Measurements from ENCODE around the gene TNNT3. TPM values are rescaled to one million over a fixed set of nuclear protein-coding genes. Genes with fewer than 3 reads are reported as not detected.

TNNT3 gene
- total RNA-seq (2022; extraction: Qiagen RNA extraction; ENCODE audit: low read depth): 0.13 to 0.16 TPM (median 0.14 TPM) in 3 of 5 replicates, not detected in the others

GRCh38 chr11:1919391-1920127, at the start of gene TNNT3:
TNNT3 (plus strand) TSS chr11:1919703; CDS start chr11:1922875, 3,172 bp downstream.

GRCh38 chr11:1891831-1892115, 27.7 kb upstream of the TNNT3 start, which contains the start of gene PRR33:
PRR33 (minus strand) TSS chr11:1891895; CDS start chr11:1890584, 1,311 bp downstream.

GRCh38 chr11:1946812-1947484, 27.4 kb downstream of the TNNT3 start, which contains the start of gene MRPL23:
MRPL23 (plus strand) TSS chr11:1947332; CDS start chr11:1947363, 31 bp downstream.

Other genes with a start within 250 kb of the TNNT3 start
- gene KRTAP5-6, start 222.5 kb upstream of the TNNT3 start, total RNA-seq (2022; extraction: Qiagen RNA extraction; ENCODE audit: low read depth): not detected in 5 replicates
- gene IFITM10, start 169.1 kb upstream of the TNNT3 start, total RNA-seq (2022; extraction: Qiagen RNA extraction; ENCODE audit: low read depth): 0.96 to 2.1 TPM (median 1.2 TPM) in 5 replicates
- gene CTSD, start 155.8 kb upstream of the TNNT3 start, total RNA-seq (2022; extraction: Qiagen RNA extraction; ENCODE audit: low read depth): 357 to 564 TPM (median 482 TPM) in 5 replicates
- 0.21 to 1.00 TPM (median 0.36 TPM) in 5 replicates for gene SYT8, start 84.7 kb upstream of the TNNT3 start, total RNA-seq (2022; extraction: Qiagen RNA extraction; ENCODE audit: low read depth)
- 0.39 TPM in 1 of 5 replicates, not detected in the others for gene TNNI2, start 80.7 kb upstream of the TNNT3 start, total RNA-seq (2022; extraction: Qiagen RNA extraction; ENCODE audit: low read depth)
- gene LSP1, start 66.6 kb upstream of the TNNT3 start, total RNA-seq (2022; extraction: Qiagen RNA extraction; ENCODE audit: low read depth): 1.2 to 3.2 TPM (median 2.2 TPM) in 5 replicates
- gene PRR33, start 27.8 kb upstream of the TNNT3 start, total RNA-seq (2022; extraction: Qiagen RNA extraction; ENCODE audit: low read depth): not detected in 5 replicates
- gene MRPL23, start 27.6 kb downstream of the TNNT3 start, total RNA-seq (2022; extraction: Qiagen RNA extraction; ENCODE audit: low read depth): 144 to 164 TPM (median 156 TPM) in 5 replicates
- 8.3 to 20.6 TPM (median 14.5 TPM) in 5 replicates for gene H19, start 78.1 kb downstream of the TNNT3 start, total RNA-seq (2022; extraction: Qiagen RNA extraction; ENCODE audit: low read depth)
- 2.3 to 3.5 TPM (median 3.1 TPM) in 5 replicates for gene IGF2, start 219.7 kb downstream of the TNNT3 start, total RNA-seq (2022; extraction: Qiagen RNA extraction; ENCODE audit: low read depth)
- gene INS, start 241.5 kb downstream of the TNNT3 start, total RNA-seq (2022; extraction: Qiagen RNA extraction; ENCODE audit: low read depth): not detected in 5 replicates